Peyer's patch (tissue), 4 donors: ENCODE results near the gene TBX15. TPM values are rescaled to one million over a fixed set of nuclear protein-coding genes. Genes with fewer than 3 reads are reported as not detected.

Source experiments
- DNase-seq, 3 donors: peaks; one replicate each; pipeline ENCODE4 v3.0.0-alpha.2; 2017 to 2019
- H3K27ac ChIP-seq, 4 donors: fragments of 200-600 bp; sonication (generic); one replicate each; pipeline ENCODE4 v1.5.1; 2016 to 2019
- H3K27me3 ChIP-seq, 2 donors: fragments of 200-600 bp; sonication (generic); one replicate each; pipeline ENCODE4 v1.5.1; 2019
- H3K36me3 ChIP-seq, 3 donors: fragments of 200-600 bp; sonication (generic); one replicate each; pipeline ENCODE4 v1.5.1; 2016 to 2019
- H3K4me1 ChIP-seq, 4 donors: fragments of 200-600 bp; sonication (generic); one replicate each; pipeline ENCODE4 v1.5.1; 2016 to 2019
- H3K4me3 ChIP-seq, 4 donors: fragments of 200-600 bp; sonication (generic); 1 replicate in 3 of 4; 2 replicates in 1 of 4; pipeline ENCODE4 v1.5.1; 2016 to 2019; ENCODE audit warnings: mild to moderate bottlenecking in 1 of 4
- H3K9me3 ChIP-seq, 4 donors: fragments of 200-600 bp; sonication (generic); one replicate each; pipeline ENCODE4 v1.5.1; 2016 to 2019; ENCODE audit warnings: mild to moderate bottlenecking in 1 of 4
- CTCF ChIP-seq, 6 experiments: fragments of 450-650 bp in 4 of 6; fragments of 200-600 bp in 2 of 6; sonication (generic) in 1 of 6; IDR thresholded peaks; one replicate each; pipeline ENCODE4 v1.5.1; 2017 to 2019; ENCODE audit warnings: antibody characterized with exemption in 6 of 6, mild to moderate bottlenecking in 3 of 6, moderate library complexity in 1 of 6
- POLR2A ChIP-seq, 2 donors: fragments of 450-650 bp; IDR thresholded peaks; one replicate each; pipeline ENCODE4 v1.5.1; 2017; ENCODE audit warnings: antibody characterized with exemption in 2 of 2, mild to moderate bottlenecking in 2 of 2, moderate library complexity in 2 of 2
- total RNA-seq, 4 donors: library from RNA; depleted of rRNA; stranded (reverse); fragments of >200 nt; gene quantifications; one replicate each; pipeline ENCODE4 v1.1.0, GENCODE V29; 2016

Gene TBX15
- total RNA-seq, 4 donors from 2014 or later, result 0.40 to 3.3 TPM; not detected in 2

GRCh38 chr1:119005724-119006405 is 17.7 kb upstream of the TBX15 start:
- H3K4me3 ChIP-seq, result no peak overlapping the region
- H3K9me3 ChIP-seq, result peaks cover 0 to 5% (median 0%) of the 10 kb centered on the region in 4 donors
- TF ChIP-seq CTCF (IDR thresholded peaks at IDR 0.05) (no peak), POLR2A (IDR thresholded peaks at IDR 0.05) (no peak)
- peaks cover 0 to 35% (median 7%) of the 10 kb centered on the region in 4 donors for H3K4me1 ChIP-seq
- no peak overlapping the region for H3K27ac ChIP-seq
- no peaks in the 10 kb centered on the region for H3K36me3 ChIP-seq
- H3K27me3 ChIP-seq, result peaks cover 0 to 48% of the 10 kb centered on the region in 2 donors
- DNase-seq, result no peak

GRCh38 chr1:119004781-119005180 is 16.6 kb upstream of the TBX15 start:
- DNase-seq, result no peak
- TF ChIP-seq CTCF (IDR thresholded peaks at IDR 0.05) (no peak), POLR2A (IDR thresholded peaks at IDR 0.05) (no peak)
- peaks cover 0 to 5% (median 0%) of the 10 kb centered on the region in 4 donors for H3K9me3 ChIP-seq
- peaks cover 0 to 43% (median 7%) of the 10 kb centered on the region in 4 donors for H3K4me1 ChIP-seq
- no peaks in the 10 kb centered on the region for H3K36me3 ChIP-seq
- H3K4me3 ChIP-seq, result no peak overlapping the region
- no peak overlapping the region for H3K27ac ChIP-seq
- H3K27me3 ChIP-seq, result peaks cover 0 to 57% of the 10 kb centered on the region in 2 donors

- H3K27ac ChIP-seq, result no peak overlapping the region
- peaks cover 0 to 5% (median 0%) of the 10 kb centered on the region in 4 donors for H3K9me3 ChIP-seq
- DNase-seq, result no peak
- H3K4me1 ChIP-seq, result peaks cover 0 to 43% (median 7%) of the 10 kb centered on the region in 4 donors
- TF ChIP-seq POLR2A (IDR thresholded peaks at IDR 0.05), result no peak
- no peak for TF ChIP-seq CTCF (IDR thresholded peaks at IDR 0.05)
- no peaks in the 10 kb centered on the region for H3K36me3 ChIP-seq
- H3K27me3 ChIP-seq, result peaks cover 0 to 64% of the 10 kb centered on the region in 2 donors
- no peak overlapping the region for H3K4me3 ChIP-seq
Measured at GRCh38 chr1:119004129-119004527, 16.0 kb upstream of the TBX15 start.

GRCh38 chr1:119003413-119004128 is 15.4 kb upstream of the TBX15 start:
- no peak for TF ChIP-seq POLR2A (IDR thresholded peaks at IDR 0.05)
- no peak for TF ChIP-seq CTCF (IDR thresholded peaks at IDR 0.05)
- Histone ChIP-seq H3K9me3 (peaks cover 0 to 5% (median 0%) of the 10 kb centered on the region in 4 donors), H3K4me1 (peaks cover 0 to 43% (median 7%) of the 10 kb centered on the region in 4 donors), H3K27ac (no peak overlapping the region), H3K27me3 (peaks cover 0 to 69% of the 10 kb centered on the region in 2 donors), H3K4me3 (no peak overlapping the region), H3K36me3 (no peaks in the 10 kb centered on the region)
- no peak for DNase-seq

GRCh38 chr1:119002028-119002686 is 14.0 kb upstream of the TBX15 start:
- TF ChIP-seq CTCF (IDR thresholded peaks at IDR 0.05) (no peak), POLR2A (IDR thresholded peaks at IDR 0.05) (no peak)
- peaks cover 0 to 30% (median 2%) of the 10 kb centered on the region in 4 donors for H3K4me1 ChIP-seq
- peaks cover 0 to 5% (median 0%) of the 10 kb centered on the region in 4 donors for H3K9me3 ChIP-seq
- no peaks in the 10 kb centered on the region for H3K36me3 ChIP-seq
- peaks cover 0 to 68% of the 10 kb centered on the region in 2 donors for H3K27me3 ChIP-seq
- no peak overlapping the region for H3K27ac ChIP-seq
- H3K4me3 ChIP-seq, result no peak overlapping the region
- no peak for DNase-seq
